ENCODE measurements around the gene ASAP3. TPM values are rescaled to one million over a fixed set of nuclear protein-coding genes. Genes with fewer than 3 reads are reported as not detected.

ASAP3 gene
- total RNA-seq, 1 experiment from 2014 or later: 12.1 TPM

- Mint-ChIP-seq H3K27me3 (ENCODE audit: insufficient read depth, unreplicated experiment) (no peaks in the 10 kb centered on the region), H3K4me3 (ENCODE audit: unreplicated experiment) (no peak overlapping the region), H3K36me3 (ENCODE audit: insufficient read depth, unreplicated experiment) (no peaks in the 10 kb centered on the region), H3K9me3 (ENCODE audit: unreplicated experiment) (no peaks in the 10 kb centered on the region), H3K27ac (ENCODE audit: unreplicated experiment) (no peak overlapping the region), H3K4me1 (ENCODE audit: low read depth, unreplicated experiment) (peaks cover 4% of the 10 kb centered on the region)
- Histone ChIP-seq H3K27me3 (replicated peaks; ENCODE audit: control insufficient read depth, insufficient read depth, low read length) (no peaks in the 10 kb centered on the region), H3K36me3 (ENCODE audit: control insufficient read depth, insufficient read depth, low read length) (no peaks in the 10 kb centered on the region; the same call in 1 of the 2 replicates), H3K4me1 (0 out of 2 replicates have a peak, but pooled peaks cover 7% of the 10 kb centered on the region), H3K9me3 (no peaks in the 10 kb centered on the region), H3K4me3 (ENCODE audit: low read depth, low read length) (no peak overlapping the region)
- intact Hi-C loops (cut with micrococcal nuclease; ENCODE audit: unreplicated experiment): no loop called here
- DNase-seq: no peak
- no peak for TF ChIP-seq CTCF (IDR thresholded peaks at IDR 0.05; ENCODE audit: insufficient read depth in 1 of 2, low read depth in 1 of 2, low read length in 1 of 2, severe bottlenecking in 1 of 2, unreplicated experiment in 1 of 2)
- no TSS peak for BruUV-seq (replicated peaks)
- POLR2A ChIA-PET: no interaction called here
- CTCF ChIA-PET: no interaction called here
These were observed 84.8 kb downstream of the ASAP3 start for GRCh38 chr1:23399229-23399628.

- Histone ChIP-seq H3K36me3 (ENCODE audit: control insufficient read depth, insufficient read depth, low read length) (no peaks in the 10 kb centered on the region; the same call in 1 of the 2 replicates), H3K27me3 (replicated peaks; ENCODE audit: control insufficient read depth, insufficient read depth, low read length) (no peaks in the 10 kb centered on the region), H3K4me3 (ENCODE audit: low read depth, low read length) (no peak overlapping the region), H3K9me3 (no peaks in the 10 kb centered on the region), H3K4me1 (no peaks in the 10 kb centered on the region)
- Mint-ChIP-seq H3K27ac (ENCODE audit: unreplicated experiment) (no peak overlapping the region), H3K4me3 (ENCODE audit: unreplicated experiment) (no peak overlapping the region), H3K9me3 (ENCODE audit: unreplicated experiment) (no peaks in the 10 kb centered on the region), H3K27me3 (ENCODE audit: insufficient read depth, unreplicated experiment) (no peaks in the 10 kb centered on the region), H3K4me1 (ENCODE audit: low read depth, unreplicated experiment) (no peaks in the 10 kb centered on the region), H3K36me3 (ENCODE audit: insufficient read depth, unreplicated experiment) (no peaks in the 10 kb centered on the region)
- CTCF ChIA-PET: no interaction called here
- no peak for TF ChIP-seq CTCF (IDR thresholded peaks at IDR 0.05; ENCODE audit: insufficient read depth in 1 of 2, low read depth in 1 of 2, low read length in 1 of 2, severe bottlenecking in 1 of 2, unreplicated experiment in 1 of 2)
- DNase-seq: no peak
- intact Hi-C loops (cut with micrococcal nuclease; ENCODE audit: unreplicated experiment): no loop called here
- POLR2A ChIA-PET: no interaction called here
- BruUV-seq (replicated peaks): no TSS peak
These were observed 86.1 kb downstream of the ASAP3 start for GRCh38 chr1:23397908-23398307.

GRCh38 chr1:23396380-23396779, 87.6 kb downstream of the ASAP3 start:
- Mint-ChIP-seq H3K36me3 (ENCODE audit: insufficient read depth, unreplicated experiment) (no peaks in the 10 kb centered on the region), H3K27ac (ENCODE audit: unreplicated experiment) (no peak overlapping the region), H3K4me3 (ENCODE audit: unreplicated experiment) (no peak overlapping the region), H3K9me3 (ENCODE audit: unreplicated experiment) (no peaks in the 10 kb centered on the region), H3K27me3 (ENCODE audit: insufficient read depth, unreplicated experiment) (no peaks in the 10 kb centered on the region), H3K4me1 (ENCODE audit: low read depth, unreplicated experiment) (no peaks in the 10 kb centered on the region)
- no peak for TF ChIP-seq CTCF (IDR thresholded peaks at IDR 0.05; ENCODE audit: insufficient read depth in 1 of 2, low read depth in 1 of 2, low read length in 1 of 2, severe bottlenecking in 1 of 2, unreplicated experiment in 1 of 2)
- intact Hi-C loops (cut with micrococcal nuclease; ENCODE audit: unreplicated experiment): no loop called here
- POLR2A ChIA-PET: no interaction called here
- Histone ChIP-seq H3K27me3 (replicated peaks; ENCODE audit: control insufficient read depth, insufficient read depth, low read length) (no peaks in the 10 kb centered on the region), H3K9me3 (no peaks in the 10 kb centered on the region), H3K4me3 (ENCODE audit: low read depth, low read length) (no peak overlapping the region), H3K4me1 (no peaks in the 10 kb centered on the region), H3K36me3 (ENCODE audit: control insufficient read depth, insufficient read depth, low read length) (no peaks in the 10 kb centered on the region; the same call in 1 of the 2 replicates)
- CTCF ChIA-PET: no interaction called here
- DNase-seq: no peak
- no TSS peak for BruUV-seq (replicated peaks)
